GM12892 (cell line): Measurements from ENCODE around the gene FLT3LG.

Source experiments
- POLR2A ChIP-seq: IDR thresholded peaks from 2 replicates; pipeline ENCODE4 v1.6.1; 2011; ENCODE audit warnings: low read depth, low read length, control low read depth
- POLR2AphosphoS5 ChIP-seq: IDR thresholded peaks from 2 replicates; pipeline ENCODE4 v1.6.1; 2011; ENCODE audit warnings: low read depth, low read length, control low read depth
- TAF1 ChIP-seq: IDR thresholded peaks from 2 replicates; pipeline ENCODE4 v1.6.1; 2011; ENCODE audit warnings: low read depth, mild to moderate bottlenecking, control low read depth, low read length, borderline replicate concordance

DNA sequence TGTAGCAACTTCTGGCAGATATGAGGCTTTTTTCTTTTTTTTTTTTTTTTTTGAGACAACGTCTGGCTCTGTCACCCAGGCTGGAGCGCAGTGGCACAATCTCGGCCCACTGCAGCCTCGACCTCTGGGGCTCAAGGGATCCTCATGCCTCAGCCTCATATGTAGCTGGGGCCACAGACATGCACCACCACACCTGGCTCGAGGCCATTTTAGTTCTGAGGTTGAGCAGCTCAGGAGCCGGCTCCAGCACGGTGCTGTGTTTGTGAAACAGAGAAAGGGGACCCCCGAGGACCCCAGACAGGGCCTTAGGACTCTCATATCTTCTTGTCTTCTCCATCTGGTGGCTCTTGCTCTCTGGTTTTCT lies 3.4 kb upstream of the FLT3LG start:
- TF ChIP-seq POLR2AphosphoS5 (no peak), POLR2A (no peak), TAF1 (no peak)
